GM18868 (cell line): Measurements from ENCODE around the gene COL8A1.
"Not testable (repeated sequence)": the region's sequence is repeated elsewhere in the genome, so short reads cannot be mapped to it uniquely, and the experiment has no call there.

Experiments
- ATAC-seq: cut with Tn5 transposase; IDR thresholded peaks from one replicate; pipeline ENCODE4 v1.9.1; 2021; ENCODE audit warnings: mild to moderate bottlenecking, moderate library complexity; ENCODE audit not compliant: unreplicated experiment

Gene COL8A1

DNA sequence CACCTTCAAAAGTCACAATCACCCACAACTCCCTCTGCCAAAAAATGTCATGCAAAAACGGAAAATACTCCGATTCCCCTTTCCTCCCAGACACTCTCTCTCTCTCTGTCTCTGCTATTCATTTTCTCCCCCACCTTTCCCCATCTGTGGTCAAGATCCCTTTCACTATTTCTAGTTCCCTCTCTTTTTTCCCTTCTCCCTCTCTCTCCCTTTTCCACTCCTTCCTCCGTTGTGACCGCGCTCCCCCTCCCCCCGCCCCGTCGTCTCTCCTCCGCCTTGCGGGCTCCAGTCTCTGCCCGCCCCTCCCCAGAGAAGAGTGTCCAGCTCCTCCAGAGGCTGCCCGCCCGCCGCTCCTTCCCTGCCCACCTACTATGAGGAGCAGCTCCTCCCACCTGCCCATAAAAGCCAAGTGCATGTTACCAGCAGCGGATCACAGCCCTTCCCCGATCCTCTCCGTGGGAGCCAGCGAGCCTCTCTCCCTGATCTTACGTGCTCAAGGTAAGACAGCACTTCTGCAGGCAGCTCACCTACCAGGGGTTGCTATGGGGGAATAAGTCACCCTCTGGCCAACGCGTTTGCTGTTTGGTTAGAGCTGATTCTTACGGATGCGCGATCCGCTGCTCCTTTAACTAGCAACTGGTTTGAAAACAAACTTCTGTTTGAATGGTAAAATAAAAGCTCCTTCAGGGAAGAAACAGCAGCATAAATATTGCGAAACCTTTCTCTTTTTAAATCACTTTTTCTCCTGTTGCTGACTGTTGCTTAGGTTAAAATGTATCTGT is at the start of gene COL8A1:
Gene COL8A1 (plus strand): TSS at position 428 of the 782 bp plus-strand sequence. CDS start 152,089 bp downstream, outside the sequence.
- no peak for ATAC-seq

DNA sequence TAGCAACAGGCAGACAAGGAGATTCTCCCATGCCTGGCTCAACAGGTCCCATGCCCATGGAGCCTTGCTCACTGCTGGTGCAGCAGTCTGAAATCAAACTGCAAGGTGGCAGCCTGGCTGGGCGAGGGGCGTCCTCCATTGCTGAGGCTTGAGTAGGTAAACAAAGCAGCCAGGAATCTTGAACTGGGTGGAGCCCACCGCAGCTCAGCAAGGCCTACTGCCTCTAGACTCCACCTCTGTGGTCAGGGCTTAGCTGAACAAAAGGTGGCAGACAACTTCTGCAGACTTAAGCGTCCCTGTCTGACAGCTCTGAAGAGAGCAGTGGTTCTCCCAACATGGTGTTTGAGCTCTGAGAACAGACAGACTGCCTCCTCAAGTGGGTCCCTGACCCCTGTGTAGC is 49.2 kb upstream of the COL8A1 start:
- not testable (repeated sequence) for ATAC-seq

DNA sequence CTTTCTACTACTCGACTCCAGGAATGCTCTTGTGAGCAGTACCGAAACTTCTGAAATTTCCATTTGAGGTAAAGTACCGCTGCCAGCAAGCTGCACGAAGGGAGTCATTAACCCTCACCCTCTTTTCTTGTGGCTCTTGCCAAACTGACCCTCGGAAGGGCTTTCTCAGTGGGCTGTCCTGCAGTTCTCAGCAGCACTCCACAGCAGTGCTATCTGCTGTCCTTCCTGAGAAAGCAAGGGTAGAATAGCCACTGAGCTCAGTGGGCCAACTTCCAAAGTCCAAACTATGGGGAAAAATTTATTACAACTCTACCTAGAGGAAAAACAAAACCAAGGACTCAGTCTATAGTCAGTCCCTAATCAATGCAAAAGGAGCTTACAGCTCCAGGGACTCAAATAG is 38.5 kb upstream of the COL8A1 start:
- no peak for ATAC-seq

DNA sequence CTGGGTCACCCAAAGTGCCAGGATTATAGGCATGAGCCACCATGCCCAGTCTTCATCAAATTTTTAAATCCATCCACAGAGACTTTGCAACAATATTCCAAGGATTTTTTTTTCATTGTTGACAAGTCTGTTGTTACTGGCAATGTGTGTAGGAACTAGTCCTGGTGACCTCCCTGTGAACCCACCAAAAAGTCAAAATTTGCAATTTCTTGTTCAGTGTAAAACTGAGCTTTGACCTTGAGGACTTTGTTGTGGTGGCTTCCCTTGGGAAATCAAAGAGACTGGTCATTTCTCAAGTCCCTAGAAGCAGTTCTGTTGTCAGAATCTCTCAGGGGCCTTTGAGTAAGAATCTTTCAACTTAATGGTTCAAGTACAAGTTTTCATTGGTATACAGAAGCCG is 36.9 kb upstream of the COL8A1 start:
- ATAC-seq, result no peak

DNA sequence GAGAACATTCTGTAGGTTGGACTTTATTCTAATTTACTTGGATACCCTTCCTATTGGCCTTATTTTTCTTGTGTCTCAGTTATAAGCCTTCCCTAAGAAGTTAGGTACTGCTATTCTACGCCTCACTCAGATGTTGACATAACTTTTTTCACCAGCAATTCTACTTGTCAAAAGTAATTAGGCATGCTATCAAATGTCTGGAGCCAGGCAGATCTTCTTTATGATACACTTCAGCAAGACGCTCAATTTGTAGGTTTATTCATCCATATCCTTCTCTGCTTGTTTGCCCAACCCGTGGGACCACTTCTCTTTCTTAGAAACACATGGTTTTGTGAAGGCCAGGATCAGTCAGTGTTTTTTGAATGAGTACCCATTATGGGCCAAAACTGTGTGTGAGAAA is 36.2 kb upstream of the COL8A1 start:
- ATAC-seq, result no peak

DNA sequence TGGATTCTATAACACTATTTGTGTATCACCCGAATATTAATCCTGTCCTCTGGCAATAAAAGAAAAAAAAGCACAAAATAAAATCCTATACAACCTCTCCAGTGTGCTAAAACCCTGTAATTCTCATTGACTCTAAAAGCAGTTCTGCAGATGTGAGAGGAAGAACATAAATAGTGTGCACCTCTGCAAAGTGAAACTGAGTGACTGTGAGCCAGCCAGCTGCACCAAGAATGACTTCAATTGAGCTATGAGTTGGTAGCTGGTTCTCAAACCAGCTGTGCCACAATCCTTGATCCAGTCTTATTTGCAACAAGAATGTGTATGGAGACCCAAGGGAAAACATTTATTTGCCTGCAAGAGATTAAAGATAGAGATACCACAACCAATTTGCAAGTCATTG is 31.2 kb upstream of the COL8A1 start:
- ATAC-seq, result peak; percentile 89

DNA sequence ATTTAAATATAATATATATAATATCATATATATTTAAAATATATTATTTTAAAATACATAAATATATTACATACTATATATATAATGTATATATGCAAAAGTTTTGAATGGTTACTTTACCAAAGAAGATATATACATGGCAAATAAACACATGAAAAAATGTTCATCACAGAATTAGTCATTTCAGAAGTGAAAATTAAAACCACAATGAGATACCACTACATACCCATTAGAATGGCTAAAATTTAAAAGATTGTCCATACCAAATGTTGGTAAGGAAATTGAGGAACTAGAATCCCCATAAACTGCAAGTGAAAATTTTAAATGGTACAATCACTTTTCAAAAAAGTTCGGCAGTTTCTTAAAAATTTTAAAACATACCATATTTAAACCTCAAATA is 23.6 kb upstream of the COL8A1 start:
- no peak for ATAC-seq

DNA sequence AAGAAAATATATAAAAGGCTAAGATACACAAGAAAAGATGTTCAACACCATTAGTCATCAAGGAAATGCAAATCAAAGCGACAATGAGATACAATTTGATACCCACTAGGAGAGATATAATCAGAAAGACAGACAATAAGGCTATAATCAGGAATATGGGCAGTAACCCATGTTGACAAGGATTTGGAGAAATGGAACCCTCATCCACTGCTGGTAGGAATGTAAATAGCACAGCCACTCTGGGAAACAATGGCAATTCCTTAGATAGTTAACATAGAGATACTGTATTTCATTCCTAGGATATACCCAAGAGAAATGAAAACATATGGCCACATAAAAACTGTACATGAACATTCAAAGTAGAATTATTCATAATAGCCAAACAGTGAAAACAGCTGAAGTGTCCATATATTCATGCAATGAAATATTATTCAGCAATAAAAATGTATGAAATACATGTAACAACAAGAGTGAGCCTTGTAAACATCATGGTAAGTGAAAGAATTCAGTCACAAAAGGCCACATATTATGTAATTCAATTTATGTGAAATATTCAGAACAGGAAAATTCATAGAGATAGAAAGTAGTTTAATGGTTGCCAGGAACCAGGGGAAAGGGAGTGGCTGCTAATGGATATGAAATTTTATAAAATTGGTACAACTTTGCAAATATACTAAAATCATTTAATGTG is 18.2 kb upstream of the COL8A1 start:
- no peak for ATAC-seq

DNA sequence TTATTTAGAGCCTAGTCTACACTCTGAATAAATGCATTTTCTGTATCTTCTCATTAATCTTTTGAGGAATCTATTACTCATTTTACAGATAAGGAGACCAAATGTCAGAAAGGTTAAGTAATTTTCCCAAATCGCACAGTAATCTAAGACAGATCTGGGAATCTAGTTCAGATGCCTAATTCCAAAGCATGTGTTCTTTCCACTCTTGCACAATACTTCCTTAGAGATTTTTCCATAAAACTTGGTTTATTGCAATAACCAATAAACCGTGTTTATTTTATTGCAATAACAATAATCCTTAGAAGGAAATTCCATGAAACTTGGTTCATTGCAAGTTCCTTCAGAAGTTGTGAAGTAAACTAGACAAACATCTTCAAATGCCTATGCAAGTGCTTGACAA is 17.4 kb upstream of the COL8A1 start:
- ATAC-seq, result no peak

DNA sequence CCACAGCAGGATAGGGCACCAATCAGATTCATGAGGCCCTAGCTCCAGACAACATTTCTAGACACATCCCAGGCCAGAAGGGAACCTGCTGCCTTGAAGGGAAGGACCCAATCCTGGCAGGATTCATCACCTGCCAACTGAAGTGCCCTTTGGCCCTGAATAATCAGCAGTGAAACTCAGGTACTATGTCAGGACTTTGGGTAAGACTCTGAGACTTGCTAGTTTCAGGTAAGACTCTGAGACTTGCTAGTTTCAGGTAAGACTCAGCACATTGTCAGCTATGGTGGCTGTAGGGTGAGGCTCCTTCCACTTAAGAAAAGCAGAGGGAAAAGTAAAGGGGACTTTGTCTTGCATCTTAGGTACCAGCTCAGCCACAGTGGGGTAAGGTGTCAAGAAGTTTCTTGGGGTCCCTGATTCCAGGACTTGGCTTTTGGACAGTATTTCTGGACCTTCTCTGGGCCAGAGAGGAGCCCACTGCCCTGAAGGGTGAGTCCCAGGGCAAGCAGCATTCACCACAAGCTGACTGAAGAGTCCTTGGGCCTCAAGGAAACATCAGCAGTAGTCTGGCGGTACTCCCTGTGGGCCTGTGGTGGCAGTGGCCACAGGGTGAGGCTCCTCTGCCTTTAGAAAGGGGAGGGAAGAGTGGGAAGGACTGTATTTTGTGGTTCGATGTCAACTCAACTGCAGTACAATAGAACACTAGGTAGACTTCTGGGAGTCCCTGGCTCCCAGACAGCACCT is 13.7 kb upstream of the COL8A1 start:
- ATAC-seq, result no peak

DNA sequence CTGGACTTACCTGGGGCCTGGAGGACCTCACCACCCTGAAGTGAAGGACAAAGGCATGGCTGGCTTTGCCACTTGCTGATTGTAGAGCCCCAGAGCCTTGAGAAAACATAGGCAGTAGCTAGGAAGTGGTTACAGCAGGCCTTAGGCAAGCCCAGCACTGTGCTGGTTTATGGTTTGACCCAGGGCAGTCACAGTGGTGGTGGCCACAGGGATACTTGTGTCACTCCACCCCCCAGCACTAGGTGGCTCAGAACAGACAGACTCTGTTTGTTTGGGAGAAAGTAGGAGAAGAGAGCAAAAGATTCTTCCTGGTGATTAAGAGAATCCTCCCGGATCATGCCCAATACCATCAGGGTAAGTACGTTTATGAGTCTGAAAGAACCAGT is 13.2 kb upstream of the COL8A1 start:
- no peak for ATAC-seq

DNA sequence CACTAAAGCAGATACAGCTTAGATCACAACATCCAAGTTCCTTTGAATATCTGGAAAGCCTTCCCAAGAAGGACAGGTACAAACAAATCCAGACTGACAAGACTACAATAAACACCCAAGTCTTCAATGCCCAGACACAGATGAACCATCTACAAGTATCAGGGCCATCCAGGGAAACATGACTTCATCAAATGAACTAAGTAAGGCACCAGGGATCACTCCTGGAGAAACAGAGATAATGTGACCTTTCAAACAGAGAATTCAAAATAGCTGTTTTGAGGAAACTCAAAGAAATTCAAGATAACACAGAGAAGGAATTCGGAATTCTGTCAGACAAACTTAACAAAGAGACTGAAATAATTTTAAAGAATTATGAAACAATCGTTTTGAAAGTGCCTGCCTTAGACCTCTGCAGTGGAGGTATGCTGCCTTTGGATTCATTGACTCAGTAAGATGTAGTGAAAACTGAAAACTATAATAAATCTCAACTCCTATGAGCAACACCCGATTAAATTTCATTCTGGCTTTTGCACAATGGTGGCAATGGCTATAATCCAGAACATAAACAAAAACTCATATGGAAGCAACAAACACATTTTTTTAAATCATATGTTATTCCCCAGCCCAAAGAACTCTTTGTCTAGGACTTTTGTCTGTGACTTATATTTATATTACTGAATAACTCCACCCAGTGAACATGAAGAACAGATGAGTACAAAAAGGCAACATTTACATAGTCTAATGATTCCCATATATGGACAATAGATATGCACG is 12.6 kb upstream of the COL8A1 start:
- no peak for ATAC-seq

DNA sequence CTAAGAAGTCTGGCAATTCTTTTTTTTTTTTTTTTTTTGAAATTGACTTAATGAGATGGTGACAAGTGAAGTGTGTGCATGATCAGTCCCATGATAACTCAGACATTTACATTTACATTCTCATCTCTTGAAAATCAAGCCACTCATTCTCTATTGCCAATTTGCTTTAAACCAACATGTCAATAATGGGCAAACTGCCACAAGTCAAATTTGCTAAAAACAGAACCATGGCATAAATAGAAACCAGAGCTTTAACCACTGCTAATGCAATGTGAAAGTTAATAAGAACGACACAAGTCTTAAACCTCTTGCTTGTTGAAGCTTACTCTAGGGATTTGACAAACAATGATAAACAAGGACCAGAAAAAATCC is 12.0 kb upstream of the COL8A1 start:
- peak; percentile 70 for ATAC-seq

DNA sequence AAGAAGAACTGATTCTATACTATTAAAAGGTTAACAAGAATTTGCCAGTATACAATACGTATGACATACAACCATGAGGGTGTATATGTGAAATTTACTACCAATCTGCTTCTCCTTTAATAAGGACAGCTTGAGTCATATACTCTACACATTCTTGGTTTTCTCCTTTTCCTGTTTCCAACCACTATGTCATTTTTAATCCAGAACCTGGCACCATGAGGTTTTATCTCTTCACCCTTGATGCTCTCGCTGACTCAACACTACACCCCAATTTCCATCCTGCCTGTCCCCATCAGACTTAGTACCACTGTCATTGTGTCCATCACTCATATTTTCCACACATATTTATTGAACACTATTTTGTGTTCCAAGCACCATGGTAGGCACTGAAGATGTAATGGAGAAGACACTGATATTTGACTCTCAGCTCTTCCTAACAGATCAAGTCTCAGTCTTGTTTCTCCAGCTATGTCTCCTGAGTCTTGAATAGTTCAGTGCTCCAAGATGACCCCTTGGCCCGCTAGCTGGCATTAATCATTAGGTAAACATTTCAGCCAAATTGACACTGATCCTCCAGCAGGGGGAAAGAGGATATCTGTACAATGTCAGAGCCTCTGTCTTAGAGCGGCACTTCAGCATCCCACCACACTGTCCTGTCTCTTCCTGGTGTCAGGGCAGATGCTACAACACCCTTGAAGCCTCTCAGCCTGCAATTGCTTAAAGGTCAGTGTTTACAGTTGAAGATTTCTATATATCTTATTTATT is 11.2 kb upstream of the COL8A1 start:
- no peak for ATAC-seq

DNA sequence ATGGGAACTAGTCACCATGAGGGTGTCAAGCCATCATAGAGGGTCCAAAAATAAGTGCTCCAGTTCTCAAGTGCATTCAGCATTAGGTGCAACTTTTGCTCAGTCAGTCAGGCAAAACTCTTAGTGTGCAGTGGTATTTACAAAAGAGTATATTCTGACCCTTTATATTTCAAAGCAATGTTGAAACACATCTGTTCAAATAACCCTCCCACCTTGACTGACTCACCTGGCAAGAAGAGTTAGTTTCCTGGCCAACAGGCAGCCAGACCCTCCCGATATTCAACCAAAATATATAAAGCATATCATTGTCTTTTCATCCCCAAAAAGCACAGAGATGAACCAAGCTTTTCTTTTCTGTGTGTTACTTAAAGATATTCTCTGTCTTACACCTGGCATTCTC is 7.6 kb upstream of the COL8A1 start:
- ATAC-seq, result no peak

DNA sequence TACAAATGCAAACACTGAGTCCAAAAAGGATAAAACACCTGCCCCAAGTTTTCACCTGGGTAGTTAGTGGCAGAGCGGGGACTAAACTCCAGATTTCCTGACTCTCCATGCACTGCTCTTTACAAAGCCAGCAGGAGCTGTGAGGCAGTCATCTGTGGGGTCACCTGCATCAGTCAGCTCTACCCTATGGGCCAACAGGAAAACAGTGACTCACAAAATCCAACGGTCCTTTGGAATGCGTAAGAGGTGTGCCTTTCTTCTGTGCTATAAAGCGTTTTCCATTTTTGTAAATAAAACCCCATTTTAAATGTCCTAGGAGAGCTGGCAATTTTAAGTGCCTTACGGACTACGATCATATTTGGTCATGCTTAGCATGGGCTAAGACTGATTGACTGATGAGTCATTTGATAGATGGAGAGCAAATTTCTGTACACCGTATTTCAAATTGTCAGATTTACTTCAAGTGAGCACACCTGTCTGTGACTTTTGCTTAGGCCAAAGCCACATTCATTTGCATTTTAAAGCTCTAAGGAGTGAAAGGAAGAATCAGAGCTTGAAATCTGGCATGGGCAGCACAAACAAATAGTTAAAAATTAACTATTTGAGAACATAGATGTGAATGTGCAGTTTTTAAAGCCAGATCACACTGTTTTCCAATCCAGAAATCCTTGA is 4.4 kb upstream of the COL8A1 start:
- ATAC-seq, result no peak

DNA sequence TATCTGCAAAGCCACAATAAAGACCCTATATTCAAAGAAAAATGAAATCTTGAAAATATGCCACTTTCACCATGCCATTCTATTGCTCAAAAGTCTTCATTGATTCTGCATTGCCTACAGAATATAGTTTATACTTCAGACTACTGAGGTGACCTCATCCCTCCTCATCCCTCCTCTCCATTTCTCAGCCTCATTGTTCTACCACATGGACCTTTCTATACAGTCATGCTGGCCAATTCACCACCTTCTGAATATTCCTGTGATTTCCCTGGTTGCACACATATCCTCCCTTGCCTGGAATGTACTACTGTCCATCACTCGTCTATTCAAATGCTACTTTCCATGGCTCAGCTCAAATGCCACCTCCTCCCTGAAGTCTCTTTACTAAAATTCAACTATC is 3.5 kb upstream of the COL8A1 start:
- no peak for ATAC-seq

DNA sequence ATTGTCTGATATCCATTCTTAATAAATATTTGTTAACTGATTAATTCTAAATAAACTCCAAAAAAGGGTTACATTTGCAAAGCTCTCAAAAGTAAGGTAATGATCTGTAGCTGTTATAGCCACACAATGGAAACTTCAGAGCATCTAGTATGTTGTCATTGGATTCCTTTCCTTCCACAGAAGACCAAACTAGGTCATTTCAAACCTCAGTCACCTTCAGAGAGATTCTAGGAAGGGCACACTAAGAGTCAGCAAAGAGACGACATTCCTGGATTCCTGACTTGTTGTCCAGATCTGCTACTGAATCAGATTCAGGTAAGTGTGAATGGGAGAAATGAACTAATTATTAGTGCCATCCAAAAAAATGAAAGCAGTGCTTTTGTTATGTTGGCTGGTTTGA is 3.0 kb upstream of the COL8A1 start:
- ATAC-seq, result no peak

DNA sequence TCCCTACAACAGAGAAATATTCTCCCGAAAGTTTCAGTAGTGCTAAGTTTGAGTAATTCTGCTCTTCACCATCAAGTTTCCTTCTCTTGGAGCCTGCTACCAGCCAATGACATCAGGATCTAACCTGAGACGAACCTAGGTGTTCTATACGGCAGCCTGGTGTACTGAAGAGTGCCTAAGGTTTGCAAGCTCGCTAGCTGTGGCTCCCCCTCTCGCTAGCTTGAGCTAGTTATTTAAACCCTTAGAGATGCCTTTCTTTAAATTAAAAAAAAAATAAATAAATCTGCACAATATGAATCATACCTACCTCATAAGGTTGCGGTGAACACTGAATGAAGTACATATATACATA is 1.4 kb upstream of the COL8A1 start:
- no peak for ATAC-seq
